MG63 (cell line): Measurements from ENCODE around the gene SPRED3. TPM values are rescaled to one million over a fixed set of nuclear protein-coding genes. Genes with fewer than 3 reads are reported as not detected.
"Not testable (repeated sequence)": the region's sequence is repeated elsewhere in the genome, so short reads cannot be mapped to it uniquely, and the experiment has no call there.

Experiments
- DNase-seq: peaks from one replicate; pipeline ENCODE4 v3.0.0-alpha.2; 2020
- H3K27me3 ChIP-seq: fragments of 250-450 bp; sonication (Bioruptor Pico); 2 replicates; pipeline ENCODE4 v1.5.1; 2020; ENCODE audit warnings: mild to moderate bottlenecking, moderate library complexity
- H3K36me3 ChIP-seq: fragments of 250-450 bp; sonication (Bioruptor Pico); 2 replicates; pipeline ENCODE4 v1.5.1; 2020; ENCODE audit warnings: mild to moderate bottlenecking, moderate library complexity
- H3K4me3 ChIP-seq: fragments of 250-450 bp; sonication (Bioruptor Pico); 2 replicates; pipeline ENCODE4 v1.5.1; 2020; ENCODE audit warnings: mild to moderate bottlenecking, moderate library complexity
- H3K9me3 ChIP-seq: fragments of 250-450 bp; sonication (Bioruptor Pico); 2 replicates; pipeline ENCODE4 v1.5.1; 2020; ENCODE audit warnings: mild to moderate bottlenecking, moderate library complexity
- total RNA-seq: library from RNA; depleted of rRNA; stranded (reverse); fragments of >200 nt; shearing (Covaris generic); gene quantifications from 2 replicates; pipeline ENCODE4 v1.2.3, GENCODE V29; 2014; ENCODE audit warnings: low replicate concordance

SPRED3 gene
- total RNA-seq, 1 experiment from 2014 or later, result 0.49 TPM

DNA sequence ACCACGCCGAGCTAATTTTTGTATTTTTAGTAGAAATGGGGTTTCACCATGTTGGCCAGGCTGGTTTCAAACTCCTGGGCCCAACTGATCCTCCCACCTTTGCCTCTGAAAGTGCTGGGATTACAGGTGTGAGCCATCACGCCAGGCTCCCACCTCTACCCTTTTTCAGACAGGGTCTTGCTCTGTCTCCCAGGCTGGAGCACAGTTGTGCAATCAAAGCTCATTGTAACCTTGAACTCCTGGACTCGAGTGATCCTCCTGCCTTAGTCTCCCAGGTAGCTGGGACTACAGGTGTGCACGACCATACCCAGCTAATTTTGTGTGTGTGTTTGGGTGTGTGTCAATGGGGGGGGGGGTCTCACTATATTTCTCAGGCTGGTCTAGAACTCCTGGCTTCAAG lies 35.8 kb downstream of the SPRED3 start:
- Histone ChIP-seq H3K4me3 (no peak overlapping the region), H3K36me3 (no peaks in the 10 kb centered on the region), H3K9me3 (no peaks in the 10 kb centered on the region), H3K27me3 (peaks cover 2% of the 10 kb centered on the region; the same call in 1 of the 2 replicates)
- DNase-seq, result no peak

DNA sequence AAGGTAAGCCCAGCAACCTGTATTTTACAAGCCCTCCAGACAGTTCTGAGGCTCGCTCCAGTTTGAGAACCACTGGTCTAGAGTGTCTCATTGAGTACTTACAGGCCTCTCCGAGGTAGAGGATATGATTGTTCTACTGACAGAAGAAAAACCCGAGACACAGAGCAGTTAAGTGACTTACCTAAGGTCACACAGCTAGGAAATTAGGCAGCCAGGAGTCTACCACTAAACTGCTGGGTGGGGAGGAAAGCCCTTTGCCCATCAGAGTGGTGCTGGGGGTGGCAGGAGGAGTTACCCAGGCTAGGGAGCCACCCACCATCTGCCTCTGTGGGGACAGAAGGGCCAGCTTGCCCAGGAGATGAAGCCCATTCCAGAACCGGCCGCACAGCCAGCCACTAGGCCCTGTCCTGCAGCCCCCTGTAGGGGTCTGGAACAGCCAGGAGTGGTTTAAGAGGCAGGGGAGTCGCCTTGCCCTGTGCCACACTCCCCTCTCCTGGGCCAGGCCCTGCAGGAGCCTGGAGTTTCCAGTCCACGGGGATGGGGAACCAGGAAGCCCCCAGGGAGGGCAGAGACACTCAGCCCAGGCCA lies 36.8 kb downstream of the SPRED3 start:
- no peak for DNase-seq
- no peaks in the 10 kb centered on the region for H3K9me3 ChIP-seq
- H3K4me3 ChIP-seq, result no peak overlapping the region
- peaks cover 3% of the 10 kb centered on the region; the same call in 1 of the 2 replicates for H3K27me3 ChIP-seq
- no peaks in the 10 kb centered on the region for H3K36me3 ChIP-seq

DNA sequence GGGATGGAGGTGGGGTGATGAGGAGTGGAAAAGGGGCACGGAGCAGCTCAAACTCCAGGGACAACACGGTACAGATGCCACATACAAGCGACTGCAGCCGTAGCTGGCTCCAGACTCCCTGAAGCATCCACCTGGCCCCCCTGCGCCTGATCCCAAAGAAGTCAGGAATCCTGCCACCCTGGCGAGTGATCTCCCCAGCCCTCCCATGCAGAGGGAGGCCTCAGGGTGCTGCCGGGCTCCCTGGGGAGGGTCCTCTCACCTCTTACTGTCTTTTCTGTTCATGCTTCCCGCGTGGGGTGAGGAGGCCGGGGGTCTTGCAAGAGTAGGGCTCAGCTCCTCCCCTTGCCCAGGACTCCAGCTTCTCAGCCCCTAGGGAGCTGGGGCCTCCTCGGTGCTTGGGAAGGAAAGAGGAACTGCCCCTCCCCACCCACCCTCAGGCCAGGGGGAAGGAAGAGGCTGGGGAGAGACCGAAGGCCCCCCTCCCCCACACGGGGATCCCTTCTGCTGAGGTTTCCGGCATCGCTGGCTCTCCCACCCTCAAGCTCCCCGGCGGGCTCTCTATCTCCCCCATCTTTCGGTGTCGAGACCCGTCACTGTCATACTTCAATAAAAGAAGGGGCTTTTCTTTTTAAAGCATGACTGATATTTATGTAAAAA lies 37.4 kb downstream of the SPRED3 start, which contains the start of gene RASGRP4:
RASGRP4 (minus strand) TSS at position 410 of the 657 bp plus-strand sequence; CDS start at position 282, 128 bp downstream.
- peaks cover 7% of the 10 kb centered on the region for H3K27me3 ChIP-seq
- H3K36me3 ChIP-seq, result no peaks in the 10 kb centered on the region
- no peak within 1 kb of the TSS for H3K4me3 ChIP-seq
- H3K9me3 ChIP-seq, result no peaks in the 10 kb centered on the region
- DNase-seq, result no peak

DNA sequence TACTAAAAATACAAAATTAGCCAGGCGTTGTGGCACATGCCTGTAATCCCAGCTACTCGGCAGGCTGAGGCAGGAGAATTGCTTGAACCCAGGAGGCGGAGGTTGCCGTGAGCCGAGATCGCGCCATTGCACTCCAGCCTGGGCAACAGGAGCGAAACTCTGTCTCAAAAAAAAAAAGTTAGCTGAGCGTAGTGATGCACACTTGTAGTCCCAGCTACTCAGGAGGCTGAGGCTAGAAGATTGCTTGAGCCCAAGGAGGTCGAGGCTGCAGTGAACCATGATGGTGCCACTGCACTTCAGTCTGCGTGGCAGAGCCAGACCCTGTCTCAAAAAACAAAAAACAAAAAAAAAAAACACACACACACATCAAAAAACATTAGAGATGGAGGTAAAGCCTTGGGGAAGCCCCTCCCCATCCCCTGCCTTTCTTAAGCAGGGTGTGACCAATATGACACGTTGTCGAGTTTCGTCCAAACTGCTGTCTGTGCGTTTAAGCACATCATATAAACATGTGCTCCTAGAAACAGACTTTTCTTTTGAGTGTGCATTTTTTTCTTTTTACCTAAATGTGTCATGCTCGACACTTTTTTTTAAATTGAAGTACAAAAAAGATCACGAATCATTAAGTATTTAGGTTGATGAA lies 38.7 kb downstream of the SPRED3 start:
- not testable (repeated sequence) for H3K36me3 ChIP-seq, H3K4me3 ChIP-seq, DNase-seq, H3K9me3 ChIP-seq
- H3K27me3 ChIP-seq, result peaks cover 10% of the 10 kb centered on the region

DNA sequence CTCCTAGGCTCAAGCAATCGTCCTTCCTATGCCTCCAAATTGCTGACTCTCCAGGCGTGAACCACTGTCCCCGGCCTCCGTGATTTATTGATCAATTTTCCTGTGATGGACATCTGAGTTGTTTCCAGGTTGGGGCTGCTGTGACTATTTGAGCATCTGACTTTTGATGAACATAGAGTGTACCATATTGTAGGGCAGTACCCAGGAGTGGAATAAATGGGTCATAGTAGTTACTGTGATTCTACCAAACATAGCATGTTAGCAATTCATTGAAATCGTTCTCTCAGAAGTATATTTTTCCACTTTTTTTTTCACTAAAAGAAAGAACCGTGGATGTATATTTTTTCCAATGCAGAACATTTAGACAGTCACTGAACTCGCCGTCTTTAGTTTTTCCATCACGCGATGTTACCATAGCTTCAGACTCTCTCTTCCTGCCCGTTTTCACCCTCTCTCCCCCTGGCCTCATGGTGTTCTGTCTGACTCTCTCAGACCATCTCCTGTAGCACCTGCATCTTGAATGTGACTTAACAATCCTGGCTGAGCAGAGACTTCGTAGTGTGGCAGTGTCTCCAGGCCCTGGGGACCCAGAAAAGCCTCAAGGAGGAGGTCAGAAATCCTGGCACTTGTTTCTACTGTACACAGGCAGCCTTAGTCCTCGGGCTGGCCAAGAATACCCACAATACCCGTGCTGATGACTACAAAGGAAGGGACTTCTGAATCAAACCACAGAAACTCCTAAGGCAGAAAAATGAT lies 40.7 kb downstream of the SPRED3 start:
- Histone ChIP-seq H3K27me3 (peaks cover 15% of the 10 kb centered on the region), H3K4me3 (no peak overlapping the region), H3K9me3 (no peaks in the 10 kb centered on the region), H3K36me3 (no peaks in the 10 kb centered on the region)
- DNase-seq, result no peak

DNA sequence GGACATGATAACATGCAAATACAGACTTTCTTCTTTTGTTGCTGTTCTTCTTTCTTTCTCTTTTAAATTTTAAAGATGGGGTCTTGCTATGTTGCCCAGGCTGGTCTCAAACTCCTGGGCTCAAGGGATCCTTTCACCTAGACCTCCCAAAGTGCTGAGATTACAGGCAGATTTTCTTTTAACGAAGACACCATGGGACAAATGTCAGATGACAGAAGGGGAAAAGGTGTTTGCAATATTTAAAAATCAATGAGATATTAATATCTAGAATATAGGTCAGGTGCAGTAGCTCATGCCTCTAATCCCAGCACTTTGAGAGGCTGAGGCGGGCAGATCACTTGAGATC lies 41.3 kb downstream of the SPRED3 start:
- Histone ChIP-seq H3K9me3 (no peaks in the 10 kb centered on the region), H3K4me3 (no peak overlapping the region), H3K27me3 (peaks cover 15% of the 10 kb centered on the region), H3K36me3 (no peaks in the 10 kb centered on the region)
- DNase-seq, result no peak

DNA sequence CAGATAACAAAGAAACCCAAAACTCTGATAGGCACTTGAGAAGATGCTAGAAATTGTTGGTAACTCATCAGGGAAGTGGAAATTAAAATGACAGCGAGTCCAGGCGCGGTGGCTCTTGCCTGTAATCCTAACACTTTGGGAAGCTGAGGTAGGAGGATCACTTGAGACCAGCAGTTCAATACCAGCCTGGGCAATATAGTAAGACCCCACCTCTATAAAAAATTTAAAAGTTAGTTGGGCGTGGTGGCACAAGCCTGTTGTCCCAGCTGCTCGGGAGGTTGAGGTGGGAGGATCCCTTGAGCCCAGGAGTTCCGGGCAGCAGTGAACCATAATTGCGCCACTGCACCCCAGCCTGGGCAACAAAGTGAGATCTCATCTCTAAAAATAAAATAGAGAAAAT lies 42.4 kb downstream of the SPRED3 start:
- H3K4me3 ChIP-seq, result no peak overlapping the region
- H3K9me3 ChIP-seq, result no peaks in the 10 kb centered on the region
- H3K36me3 ChIP-seq, result no peaks in the 10 kb centered on the region
- DNase-seq, result no peak
- H3K27me3 ChIP-seq, result peaks cover 15% of the 10 kb centered on the region

DNA sequence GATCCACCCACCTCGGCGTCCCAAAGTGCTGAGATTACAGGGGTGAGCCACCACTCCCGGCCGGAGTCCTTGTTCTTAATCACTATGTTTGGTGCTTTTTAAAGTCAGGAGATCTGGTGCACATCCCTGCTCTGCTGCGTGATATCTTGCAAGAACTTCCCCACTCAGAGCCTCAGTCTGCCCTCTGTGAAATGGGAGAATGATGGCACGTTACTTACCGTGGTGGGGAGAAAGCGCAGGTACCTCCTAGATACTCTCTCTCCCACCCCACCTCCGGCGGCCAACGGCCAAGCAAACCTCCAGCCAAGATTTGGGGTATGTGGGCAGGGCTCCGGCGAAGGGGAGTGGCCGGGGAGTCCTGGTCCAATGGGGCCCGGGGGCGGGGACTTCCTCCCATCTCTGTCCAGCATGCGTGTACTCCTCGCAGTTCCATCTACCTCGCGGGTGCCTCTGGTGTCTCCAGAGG lies 44.8 kb downstream of the SPRED3 start, which contains the start of gene RYR1:
RYR1 (plus strand) TSS at position 424 of the 466 bp plus-strand sequence. CDS start 139 bp downstream, outside the sequence.
- H3K4me3 ChIP-seq, result no peak within 1 kb of the TSS
- peak; percentile 73 for DNase-seq

DNA sequence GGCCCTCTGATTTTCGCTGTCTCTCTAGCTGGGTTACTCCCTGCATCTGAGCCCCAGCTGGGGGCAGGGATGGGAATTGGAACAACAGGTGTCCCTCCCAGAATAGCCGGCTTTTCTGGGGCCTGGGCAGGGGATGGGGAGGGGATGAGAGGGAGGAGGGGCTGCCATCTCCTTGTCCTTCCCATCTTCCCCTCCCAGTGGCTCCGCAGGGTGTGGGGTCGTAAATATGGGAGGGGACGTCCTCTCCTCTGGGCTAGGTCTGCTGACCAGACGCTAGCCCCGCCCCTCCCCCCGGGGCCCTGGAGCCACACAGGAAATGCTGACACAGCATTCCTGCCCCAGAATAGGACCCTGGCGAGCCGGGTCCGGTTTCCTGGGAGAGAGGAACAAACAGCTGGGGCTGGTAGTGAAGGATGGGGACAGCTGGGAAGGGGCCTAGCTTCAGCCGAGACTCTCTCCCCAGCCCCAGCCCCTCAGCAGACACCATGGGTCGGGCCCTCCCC lies 46.1 kb downstream of the SPRED3 start:
- no peak for DNase-seq
- Histone ChIP-seq H3K27me3 (peaks cover 12% of the 10 kb centered on the region), H3K4me3 (no peak overlapping the region), H3K9me3 (no peaks in the 10 kb centered on the region), H3K36me3 (no peaks in the 10 kb centered on the region)

More for the DNA sequence above, 44.8 kb downstream of the SPRED3 start, which contains the start of gene RYR1:
- H3K27me3 ChIP-seq, result peaks cover 15% of the 10 kb centered on the region
- no peaks in the 10 kb centered on the region for H3K9me3 ChIP-seq
- H3K36me3 ChIP-seq, result no peaks in the 10 kb centered on the region

DNA sequence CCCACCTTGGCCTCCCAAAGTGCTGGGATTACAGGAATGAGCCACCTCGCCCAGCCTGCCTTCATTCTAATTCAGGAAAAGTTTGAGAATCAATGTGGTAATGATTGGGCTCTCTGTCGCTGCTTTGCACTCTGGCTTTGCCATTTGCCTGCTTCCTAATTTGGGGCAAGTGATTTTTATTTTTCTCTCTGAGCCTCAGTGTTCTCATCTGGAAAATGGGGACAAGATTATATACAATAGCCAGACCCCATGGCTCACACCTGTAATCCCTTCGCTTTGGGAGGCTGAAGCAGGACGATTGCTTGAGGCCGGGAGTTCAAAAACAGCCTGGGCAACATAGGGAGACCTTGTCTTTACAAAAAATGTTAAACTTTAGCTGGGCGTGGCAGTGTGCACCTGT lies 48.8 kb downstream of the SPRED3 start:
- DNase-seq, result no peak

DNA sequence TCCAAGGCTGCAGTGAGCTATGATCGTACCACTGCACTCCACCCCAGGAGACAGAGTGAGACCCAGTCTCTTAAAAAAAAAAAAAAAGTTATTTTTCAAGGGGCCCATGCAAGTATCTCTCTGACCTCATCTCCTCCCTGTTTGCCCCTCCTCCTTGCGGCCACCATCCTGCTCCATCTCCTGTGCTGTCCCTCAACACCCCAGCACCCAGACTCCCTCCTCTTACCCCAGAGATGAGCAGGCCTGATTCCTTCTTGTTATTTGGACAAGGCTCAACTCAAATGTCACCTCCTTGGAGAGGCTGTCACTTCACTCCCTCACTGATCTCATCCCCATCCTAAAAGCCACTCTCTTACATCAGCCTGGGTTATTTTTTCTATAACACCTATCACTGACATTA lies 49.4 kb downstream of the SPRED3 start:
- Histone ChIP-seq H3K36me3 (no peaks in the 10 kb centered on the region), H3K9me3 (no peaks in the 10 kb centered on the region), H3K27me3 (no peaks in the 10 kb centered on the region), H3K4me3 (no peak overlapping the region)
- no peak for DNase-seq

More for the DNA sequence above, 48.8 kb downstream of the SPRED3 start:
- Histone ChIP-seq H3K9me3 (no peaks in the 10 kb centered on the region), H3K36me3 (no peaks in the 10 kb centered on the region), H3K27me3 (0 out of 2 replicates have a peak, but pooled peaks cover 3% of the 10 kb centered on the region), H3K4me3 (no peak overlapping the region)

DNA sequence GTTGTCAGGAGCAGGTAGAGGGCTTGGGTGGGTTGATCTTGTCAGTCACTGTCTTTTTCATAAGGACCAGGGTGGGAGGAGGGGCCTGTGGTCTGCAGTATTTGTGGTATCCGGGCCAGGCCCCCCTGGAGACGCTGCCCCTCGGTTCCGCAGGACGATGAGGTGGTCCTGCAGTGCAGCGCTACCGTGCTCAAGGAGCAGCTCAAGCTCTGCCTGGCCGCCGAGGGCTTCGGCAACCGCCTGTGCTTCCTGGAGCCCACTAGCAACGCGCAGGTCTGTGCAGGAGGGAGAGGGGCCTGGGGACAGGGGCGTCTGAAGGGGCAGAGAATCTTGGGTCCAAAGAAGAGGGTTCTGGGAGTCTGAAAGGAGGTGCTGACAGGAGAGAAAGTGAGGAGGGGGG lies 52.1 kb downstream of the SPRED3 start:
- Histone ChIP-seq H3K36me3 (no peaks in the 10 kb centered on the region), H3K27me3 (no peaks in the 10 kb centered on the region), H3K9me3 (no peaks in the 10 kb centered on the region), H3K4me3 (no peak overlapping the region)
- DNase-seq, result no peak

DNA sequence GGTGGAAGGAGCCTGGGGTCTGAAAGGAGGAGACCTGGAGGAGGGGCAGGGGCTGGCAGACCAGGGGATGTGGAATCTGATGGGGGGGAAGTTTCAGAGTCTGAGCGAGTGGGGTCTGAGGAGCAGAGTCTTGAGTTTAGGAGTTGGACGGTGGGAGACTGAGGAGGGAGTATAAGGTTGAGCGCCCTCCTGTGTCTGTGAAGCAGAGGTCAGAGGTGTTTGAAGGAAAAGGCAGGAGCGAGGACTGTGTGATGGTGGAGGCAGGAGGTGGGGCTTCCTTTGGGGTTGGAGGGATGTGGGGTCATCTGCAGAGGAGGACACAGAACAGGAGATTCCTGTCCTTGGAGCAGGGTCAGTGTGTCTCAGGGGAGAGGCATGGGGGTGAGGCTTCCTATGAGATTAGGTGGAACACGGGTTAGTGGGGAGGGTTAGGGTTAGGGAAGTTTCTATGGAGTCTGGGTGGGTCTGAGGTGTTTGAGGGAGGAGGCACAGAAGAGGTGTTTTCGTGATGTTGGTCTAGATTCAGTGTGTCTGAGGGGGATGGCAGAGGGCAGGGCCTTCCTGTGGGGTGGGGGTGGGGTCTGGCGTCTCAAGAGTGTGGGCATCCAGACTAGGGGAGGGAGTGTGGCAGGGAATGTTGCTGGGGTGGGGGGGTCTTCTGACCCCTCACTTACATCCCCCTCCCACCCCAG lies 53.3 kb downstream of the SPRED3 start:
- H3K4me3 ChIP-seq, result no peak overlapping the region
- DNase-seq, result no peak
- no peaks in the 10 kb centered on the region for H3K36me3 ChIP-seq
- no peaks in the 10 kb centered on the region for H3K9me3 ChIP-seq
- no peaks in the 10 kb centered on the region for H3K27me3 ChIP-seq

DNA sequence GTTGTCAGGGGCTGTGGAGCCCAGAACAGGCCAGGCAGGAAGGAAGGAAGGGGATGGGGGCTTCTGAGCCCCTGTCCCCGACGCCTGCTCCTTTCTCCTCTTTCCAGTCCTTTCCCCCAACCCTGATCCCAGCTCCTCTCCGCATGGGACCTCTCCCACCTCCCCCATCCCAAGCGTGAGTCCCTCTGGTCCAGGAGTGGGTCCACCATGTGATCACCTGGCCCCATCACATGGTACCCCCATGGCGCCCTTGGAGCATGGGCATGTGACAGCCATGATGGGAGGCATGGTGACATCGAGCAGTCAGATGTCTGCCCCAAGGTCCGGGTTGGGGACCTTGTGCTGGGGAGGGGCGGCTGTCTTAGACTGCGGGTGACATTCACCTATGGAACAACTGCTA lies 54.2 kb downstream of the SPRED3 start:
- DNase-seq, result no peak
- no peaks in the 10 kb centered on the region for H3K36me3 ChIP-seq
- no peaks in the 10 kb centered on the region for H3K9me3 ChIP-seq
- no peak overlapping the region for H3K4me3 ChIP-seq
- no peaks in the 10 kb centered on the region for H3K27me3 ChIP-seq

DNA sequence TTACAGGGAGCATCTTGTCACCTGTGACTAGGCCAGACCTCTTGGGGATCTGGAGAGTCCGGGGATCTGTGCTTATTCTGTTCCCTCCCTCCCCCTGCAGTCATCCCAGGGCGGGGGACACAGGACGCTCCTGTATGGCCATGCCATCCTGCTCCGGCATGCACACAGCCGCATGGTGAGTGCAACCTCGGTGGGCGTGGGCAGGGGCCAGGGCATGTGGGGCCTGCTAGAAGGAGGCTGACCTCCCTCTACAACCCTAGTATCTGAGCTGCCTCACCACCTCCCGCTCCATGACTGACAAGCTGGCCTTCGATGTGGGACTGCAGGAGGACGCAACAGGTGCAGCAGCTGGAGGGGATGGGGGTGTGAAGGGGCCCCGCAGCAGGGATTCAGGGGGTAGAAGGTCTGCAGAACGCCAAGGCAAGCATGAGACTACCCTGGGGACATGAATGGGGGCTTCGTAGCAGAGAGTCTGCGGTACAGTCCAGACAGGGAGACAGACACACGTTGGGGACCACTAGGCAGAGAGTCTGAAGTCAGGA lies 55.0 kb downstream of the SPRED3 start:
- Histone ChIP-seq H3K9me3 (no peaks in the 10 kb centered on the region), H3K4me3 (no peak overlapping the region), H3K27me3 (no peaks in the 10 kb centered on the region), H3K36me3 (no peaks in the 10 kb centered on the region)
- DNase-seq, result no peak

DNA sequence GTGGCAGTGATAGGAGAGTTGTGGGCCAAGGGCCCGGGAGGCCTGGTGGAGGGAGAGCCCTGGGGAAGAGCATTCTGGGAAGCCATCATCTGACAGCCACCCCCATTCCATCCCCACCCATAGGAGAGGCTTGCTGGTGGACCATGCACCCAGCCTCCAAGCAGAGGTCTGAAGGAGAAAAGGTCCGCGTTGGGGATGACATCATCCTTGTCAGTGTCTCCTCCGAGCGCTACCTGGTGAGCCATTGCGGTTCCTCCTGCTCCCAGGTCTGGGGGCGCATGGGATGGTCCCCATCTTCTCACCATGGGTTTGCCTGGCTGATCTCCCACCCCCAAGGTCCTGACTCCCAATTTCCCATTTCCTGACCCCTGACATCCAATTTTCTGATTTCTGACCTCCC lies 55.5 kb downstream of the SPRED3 start:
- DNase-seq, result no peak
- Histone ChIP-seq H3K4me3 (no peak overlapping the region), H3K36me3 (no peaks in the 10 kb centered on the region), H3K9me3 (no peaks in the 10 kb centered on the region), H3K27me3 (no peaks in the 10 kb centered on the region)
